ENCODE results near the gene RAB14. TPM values are rescaled to one million over a fixed set of nuclear protein-coding genes. Genes with fewer than 3 reads are reported as not detected.

RAB14 gene
- total and polyA plus RNA-seq, 10 of the 15 experiments (the other 5 are each of a cell fraction or from before 2014, with no cell fraction given), result 16.7 to 59.9 (median 25.4) TPM

DNA sequence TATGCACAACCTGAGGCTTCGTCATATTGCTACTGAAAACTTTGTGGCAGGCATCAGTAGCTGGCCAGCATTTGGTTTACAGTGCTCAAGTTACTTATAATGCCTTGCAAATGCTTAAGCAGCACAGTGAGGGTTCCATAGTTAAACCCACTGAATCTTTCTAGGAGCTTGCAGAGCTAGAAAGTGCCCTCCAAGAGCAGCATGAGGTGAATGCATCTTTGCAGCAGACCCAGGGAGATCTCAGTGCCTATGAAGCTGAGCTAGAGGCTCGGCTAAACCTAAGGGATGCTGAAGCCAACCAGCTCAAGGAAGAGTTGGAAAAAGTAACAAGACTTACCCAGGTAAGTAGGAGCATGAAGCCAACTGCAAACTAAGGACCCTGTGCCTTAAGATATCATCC, 66.0 kb downstream of the RAB14 start:
- DNase-seq (ENCODE audit: low read depth, low spot score) (no peak), ATAC-seq (no peak), FAIRE-seq (no peak)
- H3K4me2 ChIP-seq (ENCODE audit: control insufficient read depth, insufficient read depth), result no peak overlapping the region
- no peak overlapping the region for H3K27ac ChIP-seq (ENCODE audit: control insufficient read depth, insufficient read depth)
- H3K9me3 ChIP-seq (replicated peaks; ENCODE audit: control insufficient read depth, insufficient read depth, low read length), result no peaks in the 10 kb centered on the region
- WGBS (ENCODE audit: insufficient coverage, insufficient replicate concordance, low lambda C conversion rate, missing lambda C conversion rate), result 100% methylated on average over 2 of the region's 2 CpGs
- H3K27me3 ChIP-seq (replicated peaks in 1 of 2; ENCODE audit: control insufficient read depth in 2 of 2, insufficient read depth in 2 of 2, low read length in 1 of 2), result no peaks in the 10 kb centered on the region
- ChIA-PET CTCF (interaction anchor here (0.6 to 0.8 kb wide), 2 partner anchors 12 to 37 kb away, joined by 3 read pairs; no protein-coding TSS in a partner anchor), POLR2A (no interaction called here), SMC1A (ENCODE audit: uncharacterized antibody, unreplicated experiment) (interaction anchor here (0.6 to 1.2 kb wide), 2 partner anchors 20 to 77 kb away, joined by 3 read pairs; no protein-coding TSS in a partner anchor), RAD21 (ENCODE audit: unreplicated experiment) (interaction anchor here (0.9 kb wide), 1 partner anchor 23 kb away, joined by 3 read pairs; no protein-coding TSS in a partner anchor)
- peaks cover 2% of the 10 kb centered on the region; the same call in 1 of the 2 replicates for H3K79me2 ChIP-seq (ENCODE audit: control insufficient read depth, insufficient read depth, low read length)
- in situ Hi-C loops (cut with MboI) (no loop called here), intact Hi-C loops (cut with micrococcal nuclease; ENCODE audit: unreplicated experiment) (no loop called here)
- H4K20me1 ChIP-seq (ENCODE audit: control insufficient read depth, insufficient read depth), result no peaks in the 10 kb centered on the region
- H3K9ac ChIP-seq (ENCODE audit: control insufficient read depth, insufficient read depth, low read length), result no peak overlapping the region
- H2AFZ ChIP-seq (ENCODE audit: control insufficient read depth, low read depth, low read length), result no peak overlapping the region
- no TSS peak for BruUV-seq (replicated peaks)
- H3K4me3 ChIP-seq, result no peak overlapping the region
- H3K4me1 ChIP-seq (ENCODE audit: control insufficient read depth, insufficient read depth, low read length), result no peaks in the 10 kb centered on the region
- peaks cover 6 to 11% of the 10 kb centered on the region in 2 experiments for H3K36me3 ChIP-seq (ENCODE audit: control insufficient read depth in 2 of 2, insufficient read depth in 2 of 2, low read length in 1 of 2)
- TF ChIP-seq STAT3 (IDR thresholded peaks at IDR 0.05; ENCODE audit: low read depth, low read length), result no peak
- TF ChIP-seq ESRRA (IDR thresholded peaks at IDR 0.05; ENCODE audit: low read length), result no peak
- TF ChIP-seq YBX1 (IDR thresholded peaks at IDR 0.05), result no peak
- TF ChIP-seq SREBF1 (IDR thresholded peaks at IDR 0.05; ENCODE audit: low read length), result no peak
- no peak for TF ChIP-seq SPI1 (IDR thresholded peaks at IDR 0.05; ENCODE audit: borderline replicate concordance, insufficient read depth, low read depth, low read length)
- no peak for TF ChIP-seq NKRF (conservative IDR thresholded peaks at IDR 0.05)
- TF ChIP-seq CHD1 (IDR thresholded peaks at IDR 0.05; ENCODE audit: low read depth, low read length), result no peak
- TF ChIP-seq SMC3 (IDR thresholded peaks at IDR 0.05; ENCODE audit: borderline replicate concordance, low read length), result no peak
- TF ChIP-seq HDAC6 (IDR thresholded peaks at IDR 0.05; ENCODE audit: unreplicated experiment), result no peak
- no peak for TF ChIP-seq POLR2AphosphoS2 (IDR thresholded peaks at IDR 0.05; ENCODE audit: low read depth, low read length)
- TF ChIP-seq TARDBP (IDR thresholded peaks at IDR 0.05; ENCODE audit: borderline replicate concordance), result no peak
- TF ChIP-seq E2F8 (IDR thresholded peaks at IDR 0.05; ENCODE audit: low read depth, partially characterized antibody), result no peak
- no peak for TF ChIP-seq ZNF687 (IDR thresholded peaks at IDR 0.05)
- TF ChIP-seq ZNF24 (IDR thresholded peaks at IDR 0.05), result no peak
- TF ChIP-seq MAX (IDR thresholded peaks at IDR 0.05; ENCODE audit: low read depth, low read length), result no peak
- no peak for TF ChIP-seq RB1 (IDR thresholded peaks at IDR 0.05; ENCODE audit: borderline replicate concordance)
- no peak for TF ChIP-seq GABPA (IDR thresholded peaks at IDR 0.05; ENCODE audit: low read depth)
